K562 (cell line): ENCODE data around the gene ILDR1. TPM values are rescaled to one million over a fixed set of nuclear protein-coding genes. Genes with fewer than 3 reads are reported as not detected.

Experiments used
- ATAC-seq: fragments of 200-7000 bp; cut with Tn5 transposase; 3 replicates; pipeline ENCODE4 v1.9.1; 2020; ENCODE audit warnings: moderate library complexity
- BruUV-seq: library from RNA; stranded (reverse); fragments of 400-500 nt; replicated peaks from 2 replicates; lab custom pipeline; 2021; lab: Mats Ljungman, UMichigan
- CTCF ChIA-PET: fragments of 300-600 bp; formaldehyde crosslinking; extraction: SDS; loops from one replicate; lab custom pipeline; 2021; ENCODE audit warnings: low intra/inter-chr PET ratio; lab: Yijun Ruan, JAX
- POLR2A ChIA-PET: fragments of 300-600, 350-650 bp; sonication (Branson Sonifier 250); formaldehyde crosslinking; extraction: SDS; loops from one replicate; lab custom pipeline; 2021; ENCODE audit warnings: antibody characterized with exemption, inconsistent platforms; lab: Yijun Ruan, JAX
- DNase-seq, 4 experiments: peaks; one replicate each; pipeline versions ENCODE4 v3.0.0 to v3.0.0-alpha.2; 2011 to 2018; ENCODE audit warnings: low spot score in 3 of 4, mixed read lengths in 3 of 4; ENCODE audit errors: extremely low read depth in 1 of 4
- FAIRE-seq: peaks from 2 replicates; lab custom pipeline; 2011; peaks lifted over from hg19 to GRCh38; lab: Jason Lieb, UNC
- H2AFZ ChIP-seq: 2 replicates; pipeline ENCODE4 v1.6.0; 2011; ENCODE audit warnings: low read depth, low read length, control low read depth, inconsistent platforms
- H3K27ac ChIP-seq: fragments of 200-600 bp; 3 replicates; pipeline ENCODE4 v1.8.0; 2011; ENCODE audit warnings: low read depth, mild to moderate bottlenecking, control low read depth, inconsistent platforms, low read length, moderate library complexity, mixed read lengths; ENCODE audit errors: extremely low read depth
- H3K27me3 ChIP-seq, 2 experiments: fragments of 300-600 bp in 1 of 2; 2 replicates in 1 of 2; 3 replicates in 1 of 2; pipeline versions ENCODE4 v1.6.0 to v1.8.0; 2011; ENCODE audit warnings: inconsistent platforms in 2 of 2, low read length in 2 of 2, mild to moderate bottlenecking in 1 of 2, mixed read lengths in 1 of 2, moderate library complexity in 1 of 2; ENCODE audit not compliant: control insufficient read depth in 2 of 2, insufficient read depth in 2 of 2
- H3K36me3 ChIP-seq: fragments of 300-600 bp; 3 replicates; pipeline ENCODE4 v1.8.0; 2011; ENCODE audit warnings: mild to moderate bottlenecking, low read length, inconsistent platforms; ENCODE audit not compliant: control insufficient read depth, insufficient read depth
- H3K4me1 ChIP-seq, 2 experiments: fragments of 200-600 bp in 1 of 2; replicated peaks in 1 of 2; 2 replicates in 1 of 2; 3 replicates in 1 of 2; pipeline versions ENCODE4 v1.5.1 to v1.8.0; 2011; ENCODE audit warnings: inconsistent platforms in 2 of 2, low read length in 2 of 2, mild to moderate bottlenecking in 1 of 2, mixed read lengths in 1 of 2, moderate library complexity in 1 of 2; ENCODE audit not compliant: control insufficient read depth in 2 of 2, insufficient read depth in 2 of 2
- H3K4me2 ChIP-seq: 2 replicates; pipeline ENCODE4 v1.6.1; 2011; ENCODE audit warnings: low read length, control low read depth, inconsistent platforms, mixed read lengths; ENCODE audit not compliant: insufficient read depth
- H3K4me3 ChIP-seq: fragments of 200-600 bp; sonication (generic), shearing (Covaris generic); 2 replicates; pipeline ENCODE4 v1.5.1; 2016; ENCODE audit warnings: control low read depth, inconsistent platforms
- H3K79me2 ChIP-seq: fragments of 200-600 bp; 3 replicates; pipeline ENCODE4 v1.8.0; 2011; ENCODE audit warnings: low read length, inconsistent platforms; ENCODE audit not compliant: control insufficient read depth, insufficient read depth
- H3K9ac ChIP-seq, 2 experiments: 2 replicates each; pipeline versions ENCODE4 v1.6.0 to v1.6.1; 2011; ENCODE audit warnings: low read depth in 2 of 2, low read length in 2 of 2, control low read depth in 1 of 2, inconsistent platforms in 1 of 2, mild to moderate bottlenecking in 1 of 2, mixed read lengths in 1 of 2; ENCODE audit not compliant: insufficient read depth in 1 of 2
- H3K9me1 ChIP-seq: one replicate; pipeline ENCODE4 v1.6.0; 2011; ENCODE audit warnings: inconsistent platforms, mild to moderate bottlenecking, low read length, moderate library complexity; ENCODE audit not compliant: control insufficient read depth, insufficient read depth
- H3K9me3 ChIP-seq: replicated peaks from 2 replicates; pipeline ENCODE4 v1.5.1; 2011; ENCODE audit warnings: low read depth, low read length, inconsistent platforms; ENCODE audit not compliant: control insufficient read depth, insufficient read depth
- H4K20me1 ChIP-seq: replicated peaks from 2 replicates; pipeline ENCODE4 v1.6.1; 2011; ENCODE audit warnings: low read length, inconsistent platforms, mixed read lengths; ENCODE audit not compliant: control insufficient read depth, insufficient read depth
- DEAF1 ChIP-seq: fragments of 450-650 bp; formaldehyde crosslinking; IDR thresholded peaks from 2 replicates; pipeline ENCODE4 v1.4.0; 2020; ENCODE audit warnings: mild to moderate bottlenecking, moderate library complexity
- NCOA1 ChIP-seq: fragments of 450-650 bp; IDR thresholded peaks from 2 replicates; pipeline ENCODE4 v1.6.1; 2016; ENCODE audit warnings: low read depth
- ZHX1 ChIP-seq: fragments of 150-350 bp; conservative IDR thresholded peaks from 2 replicates; pipeline ENCODE4 v1.6.1; 2014; ENCODE audit warnings: low read length
- ZNF778 ChIP-seq: fragments of 450-650 bp; formaldehyde crosslinking; IDR thresholded peaks from 2 replicates; pipeline ENCODE4 v1.4.0; 2020; ENCODE audit warnings: mild to moderate bottlenecking, moderate library complexity
- in situ Hi-C: fragments of 300-500 bp; cut with MboI; formaldehyde crosslinking; loops from 4 replicates; pipeline ENCODE4 v1.15.0; 2018; ENCODE audit warnings: inconsistent platforms, mixed read lengths
- intact Hi-C: fragments of 100-400 bp; cut with micrococcal nuclease; formaldehyde crosslinking; loops from 2 replicates; pipeline ENCODE4 v1.14.2; 2022
- polyA plus RNA-seq, 8 experiments: library from polyadenylated mRNA; depleted of rRNA in 4 of 8; stranded (reverse) in 5 of 8; unstranded in 3 of 8; fragments of >200 nt; fragmentation: Nextera tagmentation in 2 of 8; fragmentation: Illumina TruSeq in 1 of 8; extraction: Ambion mirVana in 2 of 8; extraction: Trizol in 1 of 8; gene quantifications; 2 replicates each; pipeline versions ENCODE4 v1.2.1 to v1.2.3, GENCODE V29; 2011 to 2014; ENCODE audit warnings: inconsistent platforms in 1 of 8, missing spikeins in 1 of 8
- total RNA-seq, 7 experiments: library from RNA; depleted of rRNA in 6 of 7; stranded (reverse); fragments of >200 nt in 6 of 7; fragmentation: Illumina TruSeq in 2 of 7; extraction: Trizol in 2 of 7; gene quantifications; 2 replicates each; pipeline versions ENCODE4 v1.2.1 to v1.2.3, GENCODE V29; 2011 to 2021; ENCODE audit warnings: low replicate concordance in 1 of 7

The ILDR1 gene
- total and polyA plus RNA-seq, 9 of the 15 experiments (the other 6 are each of a cell fraction or from before 2014, with no cell fraction given): 0.04 TPM; not detected in 8

- Histone ChIP-seq H3K9ac (no peak overlapping the region), H2AFZ (no peak overlapping the region), H4K20me1 (no peaks in the 10 kb centered on the region), H3K4me2 (no peak overlapping the region), H3K27ac (no peak overlapping the region), H3K4me3 (no peak overlapping the region), H3K9me1 (no peaks in the 10 kb centered on the region), H3K9me3 (no peaks in the 10 kb centered on the region), H3K79me2 (no peaks in the 10 kb centered on the region), H3K4me1 (no peaks in the 10 kb centered on the region), H3K36me3 (no peaks in the 10 kb centered on the region), H3K27me3 (no peaks in the 10 kb centered on the region)
- ATAC-seq (no peak), DNase-seq (no peak), FAIRE-seq (no peak)
- BruUV-seq: no TSS peak
- in situ Hi-C loops (no loop called here), intact Hi-C loops (no loop called here)
- CTCF ChIA-PET: no interaction called here
- POLR2A ChIA-PET: no interaction called here
- no peak for TF ChIP-seq NCOA1
- TF ChIP-seq DEAF1 (CRISPR knock-in tag): no peak
- TF ChIP-seq ZHX1: no peak
- TF ChIP-seq ZNF778 (CRISPR knock-in tag): no peak
These were observed 78.6 kb downstream of the ILDR1 start for GRCh38 chr3:121943431-121943830.
